Spleen (tissue), 11 donors: ENCODE measurements around the gene PLEKHM3. TPM values are rescaled to one million over a fixed set of nuclear protein-coding genes. Genes with fewer than 3 reads are reported as not detected.

Experiments
- DNase-seq: peaks from one replicate; pipeline ENCODE4 v3.0.0-alpha.2; 2020
- H3K27ac ChIP-seq, 8 donors: fragments of 200-600 bp; sonication (generic) in 7 of 8; 1 replicate in 4 of 8; 2 replicates in 4 of 8; pipeline versions ENCODE4 v1.5.0 to v1.8.0; 2016 to 2021; ENCODE audit warnings: inconsistent platforms in 4 of 8, mild to moderate bottlenecking in 4 of 8, moderate library complexity in 1 of 8
- H3K27me3 ChIP-seq, 7 donors: fragments of 200-600 bp; sonication (generic) in 6 of 7; replicated peaks in 1 of 7; 1 replicate in 4 of 7; 2 replicates in 3 of 7; pipeline versions ENCODE4 v1.5.0 to v1.8.0; 2016 to 2021; ENCODE audit warnings: inconsistent platforms in 3 of 7, mild to moderate bottlenecking in 1 of 7
- H3K36me3 ChIP-seq, 6 donors: fragments of 200-600 bp; sonication (generic) in 5 of 6; 1 replicate in 4 of 6; 2 replicates in 2 of 6; pipeline versions ENCODE4 v1.5.0 to v1.8.0; 2016 to 2021; ENCODE audit warnings: inconsistent platforms in 2 of 6
- H3K4me1 ChIP-seq, 6 donors: fragments of 200-600 bp; sonication (generic) in 5 of 6; 1 replicate in 3 of 6; 2 replicates in 3 of 6; pipeline versions ENCODE4 v1.5.0 to v1.8.0; 2016 to 2021; ENCODE audit warnings: inconsistent platforms in 3 of 6
- H3K4me3 ChIP-seq, 8 donors: fragments of 200-600 bp; sonication (generic) in 7 of 8; 1 replicate in 4 of 8; 2 replicates in 4 of 8; pipeline versions ENCODE4 v1.5.0 to v1.8.0; 2016 to 2021; ENCODE audit warnings: inconsistent platforms in 4 of 8, mild to moderate bottlenecking in 4 of 8, moderate library complexity in 2 of 8
- H3K9me3 ChIP-seq, 8 donors: fragments of 200-600 bp; sonication (generic) in 7 of 8; 1 replicate in 4 of 8; 2 replicates in 4 of 8; pipeline versions ENCODE4 v1.5.0 to v1.8.0; 2016 to 2021; ENCODE audit warnings: inconsistent platforms in 4 of 8
- CTCF ChIP-seq, 11 experiments: fragments of 200-600 bp in 7 of 11; fragments of 450-650 bp in 4 of 11; sonication (generic) in 4 of 11; IDR thresholded peaks in 8 of 11; conservative IDR thresholded peaks in 3 of 11; 1 replicate in 7 of 11; 2 replicates in 4 of 11; pipeline versions ENCODE4 v1.4.0 to v1.8.0; 2016 to 2021; ENCODE audit warnings: antibody characterized with exemption in 11 of 11, inconsistent platforms in 4 of 11, mild to moderate bottlenecking in 1 of 11
- POLR2A ChIP-seq, 3 donors: fragments of 450-650 bp; IDR thresholded peaks; one replicate each; pipeline ENCODE4 v1.5.1; 2017; ENCODE audit warnings: antibody characterized with exemption in 3 of 3, mild to moderate bottlenecking in 1 of 3
- POLR2AphosphoS5 ChIP-seq, 3 donors: sonication (generic); formaldehyde crosslinking; IDR thresholded peaks; one replicate each; pipeline ENCODE4 v1.5.1; 2017; ENCODE audit warnings: antibody characterized with exemption in 3 of 3
- WGBS, 5 donors: extraction: QIAGEN DNeasy Blood & Tissue Kit in 3 of 5; methylation state at CpG; one replicate each; pipeline versions ENCODE4 v1.1.5 to v1.1.7; 2013 to 2018; 5-methylcytosine and 5-hydroxymethylcytosine counted together
- intact Hi-C: fragments of 100-400 bp; cut with DNase I; formaldehyde crosslinking; loops from one replicate; pipeline ENCODE4 v1.15.0; 2023; ENCODE audit warnings: low total_unique reads
- polyA plus RNA-seq, 3 donors: library from polyadenylated mRNA; stranded (reverse); fragments of 200-250 nt; gene quantifications; one replicate each; pipeline ENCODE4 v1.2.1, GENCODE V29; 2013
- total RNA-seq, 7 donors: library from RNA; depleted of rRNA in 3 of 7; stranded (reverse); fragments of >200 nt in 3 of 7; fragmentation: NEBNext Ultra II Directional in 4 of 7; extraction: Animal tissue kit (Norgen Biotek cat#: 25700) in 4 of 7; gene quantifications; one replicate each; pipeline versions ENCODE4 v1.1.0 to v1.2.1, GENCODE V29; 2016 to 2021
- donor health status: healthy with polysubstance abuse.
- donor health status: DM: no; HTN: no; CAD: no; lungs with moderate emphysema.
- donor health status: DM: no; HTN: no; CAD: no.
- donor health status: Bipolar disorder and iron deficiency.
- donor health status: healthy.
- donor health status: DM: no; HTN: no; CAD: no.
- donor health status: DM: yes; HTN: yes; CAD: no.

The PLEKHM3 gene
- total and polyA plus RNA-seq, 10 donors, result 2.4 to 24.3 (median 18.3) TPM

GRCh38 chr2:208062961-208063360 is 37.6 kb upstream of the PLEKHM3 start:
- intact Hi-C loops, result no loop called here
- TF ChIP-seq POLR2AphosphoS5 (IDR thresholded peaks at IDR 0.05), result no peak
- TF ChIP-seq CTCF (IDR thresholded peaks at IDR 0.05 in 8 of 11, conservative IDR thresholded peaks at IDR 0.05 in 3 of 11), result no peak
- TF ChIP-seq POLR2A (IDR thresholded peaks at IDR 0.05), result no peak
- WGBS, 5 donors, result 69 to 87% (median 74%) methylated on average over 2 of the region's 2 CpGs

GRCh38 chr2:208062113-208062512 is 36.8 kb upstream of the PLEKHM3 start:
- H3K36me3 ChIP-seq, result no peaks in the 10 kb centered on the region
- H3K27ac ChIP-seq, result no peak overlapping the region
- TF ChIP-seq CTCF (IDR thresholded peaks at IDR 0.05 in 8 of 11, conservative IDR thresholded peaks at IDR 0.05 in 3 of 11) (peak in 6 of 11 experiments; percentile 14 to 36 (median 22)), POLR2AphosphoS5 (IDR thresholded peaks at IDR 0.05) (no peak)
- WGBS, 5 donors, result 61 to 77% (median 65%) methylated on average over 4 of the region's 4 CpGs
- no peak for DNase-seq
- H3K27me3 ChIP-seq, result no peaks in the 10 kb centered on the region
- intact Hi-C loops, result no loop called here
- H3K4me3 ChIP-seq, result no peak overlapping the region
- H3K4me1 ChIP-seq, result peaks cover 0 to 4% (median 0%) of the 10 kb centered on the region in 6 donors
- H3K9me3 ChIP-seq, result no peaks in the 10 kb centered on the region

More at GRCh38 chr2:208062961-208063360, 37.6 kb upstream of the PLEKHM3 start:
- Histone ChIP-seq H3K9me3 (no peaks in the 10 kb centered on the region), H3K4me1 (peaks cover 0 to 4% (median 0%) of the 10 kb centered on the region in 6 donors), H3K4me3 (no peak overlapping the region), H3K27ac (no peak overlapping the region), H3K27me3 (no peaks in the 10 kb centered on the region), H3K36me3 (no peaks in the 10 kb centered on the region)
- DNase-seq, result no peak

GRCh38 chr2:208057108-208057507 is 31.8 kb upstream of the PLEKHM3 start:
- intact Hi-C loops, result no loop called here
- H3K9me3 ChIP-seq, result no peaks in the 10 kb centered on the region
- TF ChIP-seq POLR2AphosphoS5 (IDR thresholded peaks at IDR 0.05) (no peak), POLR2A (IDR thresholded peaks at IDR 0.05) (no peak), CTCF (IDR thresholded peaks at IDR 0.05 in 8 of 11, conservative IDR thresholded peaks at IDR 0.05 in 3 of 11) (no peak)
- DNase-seq, result no peak
- 93 to 100% (median 95%) methylated on average over 1 of the region's 1 CpG for WGBS, 5 donors
- no peak overlapping the region for H3K4me3 ChIP-seq
- no peaks in the 10 kb centered on the region for H3K4me1 ChIP-seq
- H3K27me3 ChIP-seq, result no peaks in the 10 kb centered on the region
- no peak overlapping the region for H3K27ac ChIP-seq
- H3K36me3 ChIP-seq, result no peaks in the 10 kb centered on the region

- Histone ChIP-seq H3K27me3 (no peaks in the 10 kb centered on the region), H3K36me3 (no peaks in the 10 kb centered on the region), H3K9me3 (no peaks in the 10 kb centered on the region), H3K4me1 (no peaks in the 10 kb centered on the region), H3K27ac (no peak overlapping the region), H3K4me3 (no peak overlapping the region)
- no peak for DNase-seq
- no peak for TF ChIP-seq POLR2A (IDR thresholded peaks at IDR 0.05)
- no peak for TF ChIP-seq POLR2AphosphoS5 (IDR thresholded peaks at IDR 0.05)
- TF ChIP-seq CTCF (IDR thresholded peaks at IDR 0.05 in 8 of 11, conservative IDR thresholded peaks at IDR 0.05 in 3 of 11), result no peak
- 22 to 40% (median 37%) methylated on average over 2 of the region's 2 CpGs for WGBS, 5 donors
- intact Hi-C loops, result loop anchor here (10.0 kb wide), 1 partner anchor 305 kb away; no protein-coding TSS in a partner anchor
Observed at GRCh38 chr2:208049441-208049840, 24.1 kb upstream of the PLEKHM3 start.
